Stimulated activated CD8-positive, alpha-beta memory T cell treated with anti-CD3 and anti-CD28 coated beads, Interleukin-15, amount 100 ng/mL, for 4 hours (primary cell): Measurements from ENCODE around the gene GSK3A.

Experiments
- DNase-seq, 2 donors: peaks; one replicate each; pipeline ENCODE4 v3.0.0-alpha.2; 2020; ENCODE audit warnings: low read depth in 2 of 2

GSK3A gene

DNA sequence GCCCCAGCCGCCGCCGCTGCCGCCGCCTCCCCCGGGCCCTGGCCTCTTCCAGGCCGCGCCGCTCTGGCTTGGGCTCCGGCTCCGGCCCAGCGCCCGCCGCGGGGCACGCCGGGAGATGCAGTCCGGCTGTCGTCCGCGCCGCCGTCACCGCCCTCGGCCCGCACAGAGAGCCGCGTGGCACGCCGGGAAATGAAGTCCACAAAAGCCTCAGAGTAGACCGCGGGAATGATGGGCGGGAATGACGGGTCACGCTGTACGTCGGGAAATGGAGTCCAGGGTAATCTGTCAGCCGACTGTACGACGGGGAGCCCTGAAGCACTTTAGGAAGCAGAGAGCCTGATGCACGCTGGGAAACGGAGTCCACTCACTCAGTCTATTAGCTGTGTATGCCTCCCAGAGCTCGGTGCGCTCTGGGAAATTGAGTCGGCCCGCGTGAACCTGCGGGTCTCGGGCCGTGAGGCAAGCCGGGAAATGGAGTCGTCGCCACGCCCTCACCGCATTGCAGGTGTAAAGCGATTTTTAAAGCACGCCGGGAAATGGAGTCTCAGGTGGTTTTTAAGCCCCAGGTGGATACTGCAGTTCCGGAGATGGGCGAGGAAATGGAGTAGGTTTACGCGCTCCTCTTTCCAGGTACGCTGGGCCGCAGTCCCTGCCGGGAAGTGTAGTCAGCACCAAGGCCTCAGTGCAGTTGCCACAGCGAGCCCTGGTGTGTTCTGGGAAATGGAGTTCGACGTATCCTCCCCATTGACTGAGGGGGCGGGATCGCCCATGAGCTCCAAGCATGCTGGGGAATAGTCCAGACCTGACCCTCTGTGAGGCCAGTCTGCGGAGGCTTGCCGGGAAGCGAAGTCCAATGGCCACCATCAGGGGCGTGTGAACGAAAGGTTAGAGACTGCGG, at the start of gene GSK3A:
Gene GSK3A (minus strand): TSS at position 91 of the 898 bp plus-strand sequence. CDS start 137 bp downstream, outside the sequence.
- DNase-seq: peak; percentile 93

- DNase-seq: no peak
Measured at GRCh38 chr19:42291435-42291810, 49.0 kb upstream of the GSK3A start.

DNA sequence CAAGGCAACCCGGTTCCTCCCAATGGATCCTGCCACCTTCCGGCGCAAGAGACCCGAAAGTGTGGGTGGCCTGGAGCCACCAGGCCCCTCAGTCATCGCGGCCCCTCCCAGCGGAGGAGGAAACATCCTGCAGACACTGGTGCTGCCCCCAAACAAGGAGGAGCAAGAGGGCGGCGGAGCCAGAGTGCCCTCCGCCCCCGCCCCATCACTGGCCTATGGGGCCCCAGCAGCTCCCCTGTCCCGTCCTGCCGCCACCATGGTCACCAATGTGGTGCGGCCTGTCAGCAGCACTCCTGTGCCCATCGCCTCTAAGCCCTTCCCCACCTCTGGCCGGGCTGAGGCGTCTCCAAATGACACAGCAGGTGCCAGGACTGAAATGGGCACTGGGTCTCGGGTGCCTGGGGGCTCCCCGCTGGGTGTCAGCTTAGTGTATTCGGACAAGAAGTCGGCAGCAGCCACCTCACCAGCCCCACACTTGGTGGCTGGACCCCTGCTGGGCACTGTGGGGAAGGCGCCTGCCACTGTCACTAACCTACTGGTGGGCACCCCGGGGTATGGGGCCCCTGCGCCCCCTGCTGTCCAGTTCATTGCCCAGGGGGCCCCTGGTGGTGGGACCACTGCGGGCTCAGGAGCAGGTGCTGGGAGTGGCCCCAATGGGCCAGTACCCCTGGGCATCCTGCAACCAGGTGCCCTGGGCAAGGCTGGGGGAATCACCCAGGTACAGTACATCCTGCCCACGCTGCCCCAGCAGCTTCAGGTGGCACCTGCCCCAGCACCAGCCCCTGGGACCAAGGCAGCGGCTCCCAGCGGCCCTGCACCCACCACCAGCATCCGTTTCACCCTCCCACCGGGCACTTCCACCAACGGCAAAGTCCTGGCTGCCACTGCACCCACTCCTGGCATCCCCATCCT, 48.4 kb upstream of the GSK3A start:
- peak; percentile 30 to 35 for DNase-seq

DNA sequence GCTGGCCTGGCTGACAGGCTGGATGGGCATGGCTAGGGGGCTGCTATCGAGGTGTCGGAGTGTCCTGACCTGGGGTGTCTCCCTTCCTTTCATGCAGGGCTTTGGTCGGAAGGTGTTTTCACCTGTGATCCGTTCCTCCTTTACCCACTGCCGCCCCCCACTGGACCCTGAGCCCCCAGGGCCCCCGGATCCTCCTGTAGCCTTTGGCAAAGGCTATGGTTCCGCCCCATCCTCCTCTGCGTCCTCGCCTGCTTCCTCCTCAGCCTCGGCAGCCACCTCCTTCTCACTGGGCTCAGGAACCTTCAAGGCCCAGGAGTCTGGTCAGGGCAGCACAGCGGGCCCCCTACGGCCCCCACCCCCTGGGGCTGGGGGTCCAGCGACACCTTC, 47.7 kb upstream of the GSK3A start:
- no peak for DNase-seq

- no peak for DNase-seq
Measured at GRCh38 chr19:42289556-42290041, 47.2 kb upstream of the GSK3A start.

- DNase-seq: no peak
Measured at GRCh38 chr19:42288881-42289555, 46.6 kb upstream of the GSK3A start.

DNA sequence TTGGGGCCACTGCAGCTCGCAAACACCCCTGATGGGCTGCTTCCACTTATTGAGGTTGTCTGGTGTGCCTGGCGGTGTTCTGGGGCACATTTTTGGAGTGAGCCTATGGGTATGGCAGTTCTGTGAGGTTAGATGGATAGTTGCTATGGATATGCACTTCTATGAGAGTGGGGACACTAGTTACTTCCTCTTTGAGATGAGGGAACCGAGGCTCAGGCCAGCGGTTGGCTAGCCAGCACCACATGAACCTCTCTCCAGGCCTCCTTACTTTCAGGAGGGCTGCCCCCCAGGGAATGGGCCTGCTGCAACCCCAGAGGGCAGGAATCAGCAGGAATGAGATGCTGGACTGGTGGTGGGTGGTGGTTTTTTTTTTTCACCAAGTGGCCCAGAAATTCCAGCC, 46.0 kb upstream of the GSK3A start:
- no peak for DNase-seq

DNA sequence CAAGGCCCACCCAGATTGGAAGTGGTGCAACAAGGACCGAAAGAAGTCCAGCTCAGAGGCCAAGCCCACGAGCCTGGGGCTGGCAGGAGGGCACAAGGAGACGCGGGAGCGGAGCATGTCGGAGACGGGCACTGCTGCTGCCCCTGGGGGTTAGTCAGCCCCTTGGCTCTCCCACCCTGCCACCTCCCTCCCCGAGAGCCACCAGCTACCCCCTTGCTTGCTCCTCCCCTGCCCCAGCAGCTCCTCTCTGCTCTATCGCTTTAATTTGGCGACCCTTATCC, 45.4 kb upstream of the GSK3A start:
- no peak for DNase-seq

DNA sequence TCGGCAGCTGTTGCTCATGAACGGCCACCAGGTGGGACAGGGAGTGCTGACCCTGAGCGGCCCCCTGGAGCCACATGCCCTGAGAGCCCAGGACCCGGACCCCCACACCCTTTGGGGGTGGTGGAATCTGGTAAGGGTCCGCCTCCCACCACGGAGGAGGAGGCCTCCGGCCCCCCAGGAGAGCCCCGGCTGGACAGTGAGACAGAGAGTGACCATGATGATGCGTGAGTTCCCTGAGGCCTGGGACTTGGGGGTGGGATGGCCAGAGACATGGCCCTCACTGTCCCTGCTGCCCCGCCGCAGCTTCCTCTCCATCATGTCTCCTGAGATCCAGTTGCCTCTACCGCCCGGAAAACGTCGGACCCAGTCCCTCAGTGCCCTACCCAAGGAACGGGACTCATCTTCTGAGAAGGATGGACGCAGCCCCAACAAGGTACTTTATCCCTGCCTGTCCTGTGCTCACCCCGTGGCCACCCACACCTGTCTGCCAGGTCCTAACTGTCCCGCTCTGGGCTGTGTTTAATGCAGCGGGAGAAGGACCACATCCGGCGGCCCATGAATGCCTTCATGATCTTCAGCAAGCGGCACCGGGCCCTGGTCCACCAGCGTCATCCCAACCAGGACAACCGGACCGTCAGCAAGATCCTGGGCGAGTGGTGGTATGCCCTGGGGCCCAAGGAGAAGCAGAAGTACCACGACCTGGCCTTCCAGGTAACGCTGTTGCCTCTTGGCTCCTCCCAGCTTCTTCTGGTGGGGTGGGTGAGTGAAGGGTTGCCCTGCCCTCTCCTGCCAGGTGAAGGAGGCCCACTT, 44.8 kb upstream of the GSK3A start:
- no peak for DNase-seq

DNA sequence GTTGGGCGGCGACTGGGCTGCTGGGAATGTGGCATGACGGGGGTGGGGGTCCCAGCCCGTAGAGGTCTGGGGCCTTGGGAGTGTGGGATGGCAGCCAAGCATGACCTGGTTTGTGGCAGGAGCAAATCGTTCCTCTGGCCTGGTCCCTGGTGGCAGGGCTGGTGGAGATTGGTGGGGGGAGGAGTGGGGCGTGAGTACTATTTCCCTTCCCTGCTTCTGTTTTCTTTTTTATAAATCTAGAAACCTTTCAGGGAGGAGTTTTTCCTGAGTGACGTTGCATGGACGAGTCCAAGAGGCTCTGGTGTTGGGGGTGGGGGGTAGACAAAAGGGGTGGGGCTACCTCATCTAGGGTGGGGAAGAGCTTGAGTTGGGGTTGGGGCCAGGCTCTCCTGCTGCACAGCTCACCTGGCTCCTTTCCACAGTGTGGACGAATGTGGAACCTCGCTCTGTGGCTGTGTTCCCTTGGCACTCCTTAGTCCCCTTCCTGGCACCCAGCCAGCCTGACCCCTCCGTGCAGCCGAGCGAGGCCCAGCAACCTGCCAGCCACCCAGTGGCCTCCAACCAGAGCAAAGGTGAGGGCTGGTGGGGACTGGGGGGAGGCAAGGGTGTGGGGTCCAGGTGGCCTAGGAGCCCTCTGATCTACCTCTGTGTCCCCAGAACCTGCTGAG, 44.1 kb upstream of the GSK3A start:
- no peak for DNase-seq

GRCh38 chr19:42285988-42286348, 43.6 kb upstream of the GSK3A start:
- no peak for DNase-seq

GRCh38 chr19:42285541-42285941, 43.1 kb upstream of the GSK3A start:
- DNase-seq: no peak

- no peak for DNase-seq
Measured at GRCh38 chr19:42284591-42285341, 42.4 kb upstream of the GSK3A start.

GRCh38 chr19:42284066-42284501, 41.7 kb upstream of the GSK3A start:
- peak; percentile 55 to 69 for DNase-seq

GRCh38 chr19:42283188-42284065, 41.0 kb upstream of the GSK3A start:
- DNase-seq: peak; percentile 89 to 96

DNA sequence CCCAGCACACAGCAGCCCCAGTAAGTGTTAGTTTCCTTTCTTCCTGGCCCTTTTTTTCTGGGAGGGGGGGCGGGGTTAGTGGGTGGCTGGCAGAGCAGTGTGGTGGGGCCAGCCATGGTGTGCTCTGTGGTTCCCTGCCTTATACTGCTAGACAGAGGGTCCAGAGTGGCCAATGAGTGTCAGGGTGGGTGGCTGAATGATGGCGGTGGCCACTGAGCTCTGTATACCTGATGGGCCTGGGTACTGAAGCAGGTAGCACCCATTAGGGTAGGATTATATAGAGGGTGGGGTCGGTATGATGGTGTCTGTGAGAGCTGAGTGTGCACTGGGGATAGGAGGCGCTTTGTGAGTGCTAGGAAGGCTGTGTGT, 40.4 kb upstream of the GSK3A start:
- DNase-seq: no peak

DNA sequence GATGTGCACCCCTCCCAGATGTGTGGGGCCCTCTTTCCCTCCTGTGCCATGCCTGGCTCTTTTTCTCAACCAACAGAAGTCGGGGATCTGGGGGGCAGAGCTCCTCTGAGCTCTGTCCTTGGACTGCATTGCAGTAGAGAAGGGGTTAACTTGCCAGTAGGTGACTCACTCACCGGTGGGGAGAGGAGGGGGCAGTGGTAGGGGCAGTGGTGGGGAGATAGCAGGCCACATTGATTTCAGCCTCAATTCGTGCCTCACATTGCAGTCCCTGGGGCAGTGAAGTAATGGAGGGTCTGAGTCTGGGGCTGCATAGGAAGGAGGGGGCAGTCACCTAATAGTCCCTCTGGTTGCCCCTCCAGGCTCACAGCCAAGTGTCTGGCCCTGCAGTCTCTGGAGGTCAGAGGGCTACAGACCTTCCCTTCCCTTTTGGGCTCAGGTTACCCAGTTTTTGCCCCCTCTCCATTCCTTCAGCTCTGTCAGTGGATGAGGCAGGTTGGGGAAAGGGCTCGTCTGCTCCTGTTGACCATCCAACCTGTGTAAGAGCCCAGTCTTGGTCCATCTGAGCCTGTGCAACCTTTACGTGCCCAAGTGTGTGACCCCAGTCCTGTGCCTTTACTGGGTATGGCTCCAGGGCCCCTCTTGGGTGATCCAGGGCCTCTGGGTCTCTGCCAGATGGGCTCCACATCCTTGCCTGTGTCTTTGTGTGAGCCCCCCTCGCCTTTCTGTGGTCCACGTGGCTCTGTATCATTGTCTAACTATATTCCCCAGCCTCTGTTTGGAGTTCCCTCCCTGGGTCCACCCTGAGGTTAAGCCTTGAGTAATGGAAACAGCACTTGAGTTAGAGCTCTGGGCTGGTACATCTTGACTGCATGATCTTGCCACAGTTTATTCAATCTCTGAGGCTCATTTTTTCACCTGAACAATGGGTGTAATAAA, 39.7 kb upstream of the GSK3A start:
- no peak for DNase-seq
